HK-2 (cell line): ENCODE data around the gene ATP11A.

Experiments
- DNase-seq: peaks from one replicate; pipeline ENCODE4 v3.0.0-alpha.2; 2018; ENCODE audit not compliant: unreplicated experiment

ATP11A gene

DNA sequence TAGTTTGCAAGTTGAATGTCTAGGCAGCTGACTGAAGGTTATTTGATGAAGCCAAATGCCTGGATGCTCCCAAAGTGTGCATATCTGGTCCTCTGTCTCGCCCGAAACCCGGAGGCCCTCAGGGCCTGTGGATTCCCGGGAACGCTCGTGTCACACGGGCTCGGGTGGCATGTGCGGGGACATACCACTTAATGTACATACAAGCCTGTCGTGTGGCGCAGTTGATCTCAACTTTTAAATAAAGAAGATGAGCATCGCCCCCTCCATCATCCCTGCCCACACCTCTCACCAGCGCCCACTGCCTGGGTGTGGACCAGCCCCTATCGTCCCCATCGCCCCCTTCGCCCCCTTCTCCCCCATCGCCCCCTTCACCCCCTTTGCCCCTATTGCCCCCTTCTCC, 33.9 kb downstream of the ATP11A start:
- DNase-seq, result no peak

DNA sequence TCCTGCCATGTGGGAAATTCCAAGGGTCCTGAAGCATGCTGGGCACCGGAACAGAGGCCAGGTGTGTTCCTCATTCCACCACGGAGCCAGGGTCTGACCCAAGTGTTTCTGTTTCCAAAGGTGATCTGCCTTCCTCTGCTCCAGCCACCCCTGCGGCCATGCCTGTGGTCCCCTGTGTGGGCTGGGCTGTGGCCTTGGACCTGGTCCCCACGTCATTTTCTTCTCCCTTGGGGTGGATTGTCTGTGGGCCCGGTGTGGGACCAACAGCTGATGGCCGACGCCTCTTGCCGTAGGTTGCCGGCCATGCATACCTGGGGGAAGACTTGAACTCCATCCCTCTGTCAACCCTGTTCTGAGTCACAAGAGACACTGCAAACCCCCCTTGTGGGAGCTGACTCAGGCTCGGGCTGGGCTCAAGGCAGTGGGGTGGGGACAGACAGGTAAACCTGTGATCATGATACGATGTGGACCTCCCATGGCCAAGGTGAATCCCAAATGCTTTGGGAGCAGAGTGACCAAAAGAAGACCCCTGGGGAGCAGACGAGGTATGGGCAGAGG, 35.0 kb downstream of the ATP11A start:
- no peak for DNase-seq

DNA sequence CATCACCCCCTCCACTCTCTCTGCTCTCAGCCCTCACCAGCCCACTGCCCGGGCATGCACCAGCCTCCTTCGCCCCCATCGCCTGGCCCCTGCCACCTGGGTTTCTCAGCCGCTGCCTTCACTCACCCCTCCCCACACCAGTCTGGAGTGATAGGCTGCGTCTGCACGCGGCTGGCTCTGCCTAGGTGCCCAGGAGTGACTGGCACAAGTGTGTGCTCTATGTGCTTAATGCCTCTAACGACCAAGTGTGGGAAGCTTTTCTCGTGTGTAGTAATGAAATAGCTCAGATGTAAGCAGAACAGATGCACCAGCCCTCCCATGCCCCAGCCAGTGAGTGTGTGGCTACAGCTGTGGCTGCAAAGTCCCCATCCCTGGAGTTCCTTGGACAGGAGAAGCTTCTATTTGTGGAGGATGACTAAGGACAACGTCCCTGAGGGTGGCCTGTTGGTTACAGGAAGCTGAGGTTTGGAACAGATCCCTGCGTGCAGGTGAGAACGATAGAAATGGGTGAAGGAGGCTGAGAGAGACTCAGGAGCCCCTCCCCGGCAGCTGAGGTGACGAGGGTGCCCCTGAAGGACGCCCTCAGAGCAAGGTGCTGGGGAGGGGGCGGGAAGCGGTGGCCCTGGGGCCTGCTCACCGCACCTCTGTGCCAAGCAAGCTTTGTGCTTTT, 35.6 kb downstream of the ATP11A start:
- DNase-seq, result peak; percentile 21

DNA sequence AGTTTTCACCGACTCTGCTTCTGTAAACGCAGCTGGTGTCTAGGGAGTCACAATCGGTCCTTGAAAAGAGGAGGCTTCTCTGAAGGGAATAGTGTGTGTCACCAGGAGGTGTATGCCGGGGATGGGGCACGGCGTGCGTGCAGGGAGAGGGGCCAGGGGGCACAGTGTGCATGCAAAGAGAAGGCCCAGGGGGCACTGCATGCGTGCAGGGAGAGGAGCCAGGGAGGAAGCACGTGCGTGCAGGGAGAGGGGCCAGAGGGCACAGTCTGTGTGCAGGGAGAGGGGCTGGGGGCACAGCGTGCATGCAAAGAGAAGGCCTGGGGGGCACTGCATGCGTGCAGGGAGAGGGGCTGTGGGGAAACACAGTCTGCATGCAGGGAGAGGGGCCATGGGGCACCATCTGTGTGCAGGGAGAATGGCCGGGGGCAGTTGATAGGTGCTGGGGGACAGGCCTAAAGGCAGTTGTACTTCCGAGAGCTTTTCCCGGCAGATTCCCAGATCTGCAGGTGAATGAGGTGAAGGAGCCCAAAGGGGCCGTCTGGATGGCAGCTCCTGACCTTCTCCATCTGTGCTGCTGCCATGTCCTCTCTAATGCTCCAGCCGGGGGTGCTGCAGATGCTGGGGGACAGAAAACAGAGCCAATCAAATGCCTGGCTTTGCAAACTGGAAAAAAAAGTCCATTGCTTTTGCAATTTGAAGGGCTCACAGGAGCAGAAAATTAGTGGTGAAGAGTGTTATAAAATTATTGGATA, 36.4 kb downstream of the ATP11A start:
- no peak for DNase-seq

DNA sequence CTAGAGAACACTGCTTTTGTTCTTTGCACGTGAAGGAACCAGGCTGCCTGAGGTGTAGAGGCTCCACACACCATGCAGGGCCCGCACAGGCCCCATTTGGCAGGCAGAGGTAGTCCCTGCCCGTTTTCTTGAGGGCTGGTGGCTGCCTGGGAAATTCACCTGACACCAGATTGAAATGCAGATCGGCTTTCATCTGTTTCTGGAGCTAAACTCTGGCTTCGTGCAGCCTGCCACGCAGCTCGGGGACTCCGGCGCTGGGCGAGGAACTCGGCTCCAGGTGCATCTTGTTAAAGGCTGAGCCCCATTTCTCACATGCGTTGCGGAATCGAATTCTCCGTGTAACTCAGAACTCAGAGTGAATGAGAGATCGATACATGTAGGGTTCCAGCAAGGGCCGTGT, 37.7 kb downstream of the ATP11A start:
- no peak for DNase-seq

DNA sequence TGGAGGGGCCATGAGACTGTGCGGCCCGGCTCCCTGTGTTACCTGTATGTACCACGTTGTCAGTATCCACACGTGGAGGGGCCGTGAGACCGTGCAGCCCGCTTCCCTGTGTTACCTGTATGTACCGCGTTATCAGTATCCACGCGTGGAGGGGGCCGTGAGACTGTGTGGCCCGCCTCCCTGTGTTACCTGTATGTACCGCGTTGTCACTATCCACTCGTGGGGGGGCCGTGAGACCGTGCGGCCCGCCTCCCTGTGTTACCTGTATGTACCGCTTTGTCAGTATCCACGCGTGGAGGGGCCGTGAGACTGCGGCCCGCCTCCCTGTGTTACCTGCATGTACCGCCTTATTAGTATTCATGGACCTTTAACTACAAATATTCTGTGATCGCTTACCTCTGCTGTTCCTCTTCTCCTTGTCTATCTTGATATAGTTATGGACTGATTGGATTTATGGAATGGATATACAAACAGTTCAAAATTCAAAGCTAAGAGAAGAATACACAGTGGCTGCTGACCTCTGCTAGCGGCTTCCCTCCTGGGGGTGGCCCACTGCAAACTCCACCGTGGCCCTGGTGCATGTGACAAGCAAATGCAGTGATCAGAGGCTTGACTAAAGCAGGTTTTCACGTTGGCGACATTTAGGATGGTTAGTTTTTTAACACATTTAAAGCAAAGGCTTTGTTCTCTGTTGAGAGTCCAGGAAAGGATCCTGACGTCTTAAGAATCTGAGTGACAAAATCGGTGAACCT, 38.7 kb downstream of the ATP11A start:
- DNase-seq, result no peak

DNA sequence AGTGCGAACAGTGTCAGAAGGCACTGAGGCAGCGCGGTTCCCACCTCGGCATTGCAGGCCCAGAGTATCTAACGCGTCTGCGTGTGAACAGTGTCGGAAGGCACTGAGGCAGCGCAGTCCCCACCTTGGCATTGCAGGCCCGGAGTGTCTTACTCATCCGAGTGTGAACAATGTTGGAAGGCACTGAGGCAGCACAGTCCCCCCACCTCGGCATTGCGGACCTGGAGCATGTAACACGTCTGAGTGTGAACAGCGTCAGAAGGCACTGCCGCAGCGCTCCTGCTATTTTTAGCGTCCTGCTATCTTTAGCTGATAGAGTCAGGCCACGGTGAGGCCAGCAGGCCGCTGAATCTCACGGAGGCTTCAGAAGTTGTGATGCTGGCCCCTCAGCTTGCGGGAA, 39.6 kb downstream of the ATP11A start:
- no peak for DNase-seq

DNA sequence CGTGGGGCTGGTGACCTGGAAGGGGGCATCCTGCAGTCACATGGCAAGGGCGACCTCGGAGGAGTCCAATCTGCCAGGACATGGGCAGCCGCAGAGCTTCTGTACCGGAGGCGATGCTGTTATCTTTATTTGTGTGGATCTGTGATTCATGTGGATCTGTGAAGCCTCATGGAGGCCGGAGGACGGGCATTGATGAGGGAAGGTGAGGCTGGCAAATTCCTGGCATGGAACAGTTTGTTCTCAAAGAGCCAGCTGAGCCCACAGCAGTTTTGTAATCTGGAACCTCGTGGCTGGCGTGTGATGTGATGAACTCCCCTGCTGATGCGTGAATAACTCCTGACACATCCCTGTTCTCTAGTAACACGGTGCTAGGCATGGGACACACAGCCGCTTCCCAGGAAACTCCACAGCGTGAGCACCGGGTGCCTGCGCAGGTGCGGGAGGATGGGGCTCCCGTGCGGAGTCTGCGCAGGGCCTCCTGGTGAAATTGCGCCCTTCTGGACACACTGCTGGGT, 40.4 kb downstream of the ATP11A start:
- no peak for DNase-seq

DNA sequence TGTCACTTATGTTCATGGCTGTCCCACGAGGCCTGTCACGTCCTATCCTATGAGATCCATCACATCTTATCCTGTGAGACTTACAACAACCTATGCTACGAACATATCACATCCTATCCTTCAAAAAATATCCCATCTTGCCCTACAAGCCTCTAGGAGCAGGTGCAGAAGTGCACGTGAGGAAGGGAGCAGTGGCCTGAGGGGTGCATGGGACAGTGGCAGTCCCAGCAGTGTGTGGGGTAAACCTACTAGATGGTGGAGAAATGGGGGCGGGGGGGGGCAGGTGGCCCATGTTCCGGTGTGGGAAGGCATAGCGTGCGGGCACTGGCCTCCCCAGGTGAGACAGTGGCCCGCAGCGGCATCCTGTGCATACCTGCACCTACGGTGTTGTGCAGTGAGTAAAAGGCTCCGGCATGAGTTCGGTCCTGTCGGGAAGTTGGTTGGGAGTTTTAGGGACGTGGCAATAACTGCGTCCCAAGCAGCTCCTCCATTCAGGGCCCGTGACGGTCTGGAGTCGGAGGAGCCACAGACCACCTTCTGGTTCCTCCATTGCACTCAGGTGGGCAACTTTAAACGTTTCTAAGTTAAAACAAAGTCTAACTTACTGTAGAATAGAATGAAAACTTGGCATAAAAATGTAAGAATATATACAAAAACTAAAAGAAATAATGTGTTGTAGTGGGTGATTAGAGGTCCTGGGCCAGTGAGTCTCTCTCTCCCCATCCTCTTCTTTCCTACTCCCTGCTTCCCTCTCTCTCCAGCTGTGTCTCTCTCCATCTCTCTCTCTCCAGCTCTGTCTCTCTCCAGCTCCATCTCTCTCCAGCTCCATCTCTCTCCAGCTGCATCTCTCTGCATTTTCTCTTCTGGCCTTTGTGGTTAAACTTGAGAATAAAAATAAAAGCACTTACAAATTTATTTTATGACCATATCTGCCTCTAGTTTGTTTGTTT, 42.1 kb downstream of the ATP11A start:
- no peak for DNase-seq

DNA sequence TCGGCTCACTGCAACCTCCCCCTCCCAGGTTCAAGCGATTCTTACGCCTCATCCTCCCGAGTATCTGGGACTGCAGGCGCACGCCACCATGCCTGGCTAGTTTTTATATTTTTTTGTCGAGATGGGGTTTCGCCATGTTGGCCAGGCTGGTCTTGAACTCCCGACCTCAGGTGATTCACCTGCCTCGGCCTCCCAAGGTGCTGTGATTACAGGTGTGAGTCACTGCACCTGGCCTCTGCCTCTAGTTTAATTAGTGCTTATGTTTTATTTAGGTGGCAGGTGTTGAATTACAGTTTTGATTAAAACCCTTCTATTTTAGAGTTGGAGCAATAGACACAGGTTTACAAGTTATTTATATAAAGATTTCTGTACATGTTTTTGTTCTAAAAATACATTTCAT, 42.8 kb downstream of the ATP11A start:
- no peak for DNase-seq

DNA sequence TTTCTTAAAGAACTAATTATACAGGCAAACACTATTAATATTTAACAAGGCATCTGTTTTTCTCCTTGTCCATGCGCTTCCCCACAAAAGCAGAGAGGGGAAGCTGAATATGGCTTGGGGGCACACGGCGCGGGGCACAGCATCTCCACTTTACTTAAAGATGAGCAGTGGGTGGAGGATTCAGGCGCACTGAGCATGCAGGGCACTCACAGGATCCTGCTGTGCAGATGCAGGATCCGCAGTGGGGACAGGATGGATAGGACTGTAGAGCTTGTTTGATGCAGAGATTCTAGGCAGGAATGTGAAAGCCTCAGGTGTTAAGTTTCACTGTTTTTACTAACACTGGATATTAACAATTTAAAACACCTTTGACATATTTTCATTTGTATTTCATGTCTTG, 43.3 kb downstream of the ATP11A start:
- DNase-seq, result no peak

DNA sequence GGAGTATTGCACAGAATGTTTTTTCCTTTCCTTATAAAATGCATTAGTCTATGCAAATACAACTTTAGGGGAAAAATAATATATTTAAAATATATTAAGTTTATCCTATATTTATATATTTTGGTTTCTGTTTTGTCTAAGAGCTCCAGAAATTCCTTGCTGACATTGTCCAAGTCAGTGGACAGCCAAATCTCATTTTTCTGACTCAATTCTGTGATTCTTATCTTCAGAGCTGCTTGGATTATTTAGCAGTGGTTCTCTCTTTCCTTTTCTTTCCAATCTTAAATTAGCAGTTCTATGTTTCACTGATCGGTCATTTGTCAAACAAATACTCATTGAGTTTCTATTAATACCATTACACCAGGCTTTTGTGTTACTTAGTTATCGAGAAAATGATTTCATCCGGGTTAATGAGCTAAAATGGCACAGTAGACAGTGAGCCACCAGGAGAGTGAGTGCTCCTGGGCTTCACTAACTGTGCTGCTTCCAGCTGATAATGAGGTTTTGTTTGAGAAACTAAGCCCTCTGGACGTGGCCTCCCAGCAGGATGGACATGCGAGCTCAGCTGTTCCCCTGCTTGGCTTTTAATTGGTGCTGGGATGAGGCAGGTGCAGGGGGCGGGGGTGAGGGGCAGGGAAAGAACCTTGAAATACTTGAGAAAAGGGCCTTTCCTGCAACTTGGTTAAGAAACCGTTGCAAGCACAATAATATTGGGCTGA, 44.0 kb downstream of the ATP11A start:
- DNase-seq, result no peak

DNA sequence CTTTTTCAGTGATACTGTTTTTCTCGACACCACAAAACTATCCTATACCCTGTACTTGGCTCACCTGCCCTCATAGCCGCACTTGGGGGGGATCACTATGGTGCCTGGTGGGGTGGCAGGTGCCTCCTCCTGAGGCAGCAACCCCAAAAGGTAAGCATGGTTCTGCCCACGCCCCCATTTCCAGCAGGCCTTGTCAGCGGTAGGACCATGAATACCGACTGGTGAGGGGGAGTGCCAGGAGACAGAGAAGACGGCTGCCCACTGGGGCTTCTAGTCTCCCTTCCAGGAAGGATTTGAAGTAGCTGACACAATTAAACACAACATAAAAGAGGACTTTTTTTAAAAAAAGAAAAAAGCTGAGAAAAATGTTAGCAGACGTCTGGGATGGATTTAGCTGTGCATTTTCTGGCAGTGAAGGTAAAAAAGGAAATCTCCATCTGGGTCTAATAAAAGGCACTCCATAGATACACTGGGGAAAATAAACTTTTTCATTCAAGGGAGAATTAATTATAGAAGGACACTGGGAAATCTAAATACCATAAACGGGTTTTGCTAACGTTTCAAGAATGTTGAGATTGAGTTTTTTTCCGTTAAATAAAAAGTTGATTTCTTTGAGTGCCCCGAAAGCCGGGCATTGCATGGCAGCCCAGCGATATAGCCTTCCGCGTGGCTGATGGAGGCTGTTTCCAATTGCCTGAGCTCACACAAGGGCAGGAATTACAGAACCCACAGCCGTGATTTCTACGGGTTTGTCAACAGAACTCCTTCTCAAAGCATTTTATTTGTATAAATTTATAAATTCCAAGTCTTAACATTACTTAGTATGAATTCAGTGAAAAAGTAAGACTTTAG, 45.1 kb downstream of the ATP11A start:
- no peak for DNase-seq

DNA sequence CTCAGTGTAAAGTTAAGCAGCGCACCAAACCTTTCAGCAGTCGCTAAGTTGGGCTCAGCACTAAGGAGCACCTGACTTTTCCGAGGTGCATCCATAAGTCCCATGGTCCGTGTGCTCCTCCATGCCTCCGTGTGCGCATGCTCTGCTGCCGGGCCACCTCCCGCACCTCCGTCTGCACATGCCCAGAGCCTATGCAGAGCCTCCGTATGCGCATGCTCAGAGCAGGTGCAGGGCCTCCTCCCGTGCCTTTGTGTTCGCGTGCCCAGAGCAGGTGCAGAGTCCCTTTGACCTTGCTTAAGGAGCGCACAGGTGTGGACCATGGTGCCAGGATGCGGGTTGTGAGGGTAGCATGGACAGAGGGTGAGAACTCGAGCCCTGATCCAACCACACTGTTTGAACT, 46.0 kb downstream of the ATP11A start:
- no peak for DNase-seq

DNA sequence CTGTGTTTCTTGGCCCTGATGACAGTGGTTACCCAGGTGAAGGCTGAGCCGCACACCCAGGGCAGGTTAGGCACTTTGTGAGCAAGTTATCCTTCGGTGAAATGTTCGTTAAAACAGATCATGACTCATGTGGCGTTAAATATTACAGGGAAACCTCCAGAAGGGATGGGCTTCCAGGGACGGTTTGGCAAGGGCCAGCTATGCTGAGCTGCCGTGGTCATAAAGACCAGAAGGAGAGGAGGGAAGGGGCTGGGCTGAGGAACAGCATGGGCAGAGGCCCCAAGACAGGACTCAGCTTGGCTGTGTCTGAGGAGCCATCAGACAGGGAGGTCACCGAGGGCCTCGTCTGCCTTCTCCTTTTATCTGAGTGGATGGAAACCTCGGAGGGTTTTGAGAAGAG, 47.5 kb downstream of the ATP11A start:
- no peak for DNase-seq

DNA sequence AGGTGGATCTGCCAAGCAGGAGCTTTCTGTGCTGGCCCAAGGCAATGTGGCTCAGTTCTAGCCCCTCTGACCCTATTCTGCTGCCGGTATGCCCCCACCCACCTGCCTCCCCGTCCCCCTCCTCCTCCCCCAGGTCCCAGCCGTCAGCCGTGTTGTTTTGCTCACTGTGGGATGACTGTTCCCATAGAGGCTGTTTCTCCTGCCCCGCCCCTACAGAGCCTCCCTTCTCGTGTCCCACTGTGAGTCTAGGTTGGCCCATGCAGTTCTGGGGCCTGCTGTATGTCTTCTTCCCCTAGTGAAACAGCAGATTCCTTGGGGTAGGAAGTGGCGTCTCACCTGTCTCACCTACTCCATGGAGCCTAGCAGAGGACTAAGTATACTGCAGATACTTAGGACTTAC, 48.8 kb downstream of the ATP11A start:
- no peak for DNase-seq

DNA sequence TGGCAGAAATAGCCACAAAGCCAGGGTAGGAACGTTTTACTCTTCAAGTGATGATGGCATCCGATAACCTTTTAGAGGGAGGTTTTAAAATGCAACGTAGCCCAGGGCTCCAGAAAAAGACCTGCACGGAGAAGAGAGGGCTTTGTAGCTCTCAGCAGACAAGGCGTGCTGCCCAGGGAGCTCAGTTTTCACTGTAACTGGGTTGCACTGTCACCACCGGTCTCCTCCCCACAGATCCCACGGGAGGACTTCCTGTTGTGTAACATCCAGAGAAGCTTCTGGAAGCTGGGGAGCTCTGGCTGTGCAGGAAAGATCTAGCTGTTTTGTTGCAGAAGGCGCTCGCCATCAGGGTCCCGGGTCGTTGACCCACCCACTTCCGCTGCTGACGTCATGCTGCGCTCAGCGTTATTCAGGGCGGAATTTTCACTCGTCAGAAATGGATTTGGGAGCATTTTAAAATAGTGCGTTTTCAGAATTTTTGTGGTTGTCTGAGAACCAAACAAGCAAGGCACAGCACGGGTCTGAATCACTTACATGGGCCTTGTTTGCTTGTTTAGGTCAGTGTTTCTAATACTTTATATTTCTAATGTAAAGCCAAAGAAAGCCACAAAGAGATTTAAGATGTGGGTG, 50.8 kb downstream of the ATP11A start:
- DNase-seq, result no peak

DNA sequence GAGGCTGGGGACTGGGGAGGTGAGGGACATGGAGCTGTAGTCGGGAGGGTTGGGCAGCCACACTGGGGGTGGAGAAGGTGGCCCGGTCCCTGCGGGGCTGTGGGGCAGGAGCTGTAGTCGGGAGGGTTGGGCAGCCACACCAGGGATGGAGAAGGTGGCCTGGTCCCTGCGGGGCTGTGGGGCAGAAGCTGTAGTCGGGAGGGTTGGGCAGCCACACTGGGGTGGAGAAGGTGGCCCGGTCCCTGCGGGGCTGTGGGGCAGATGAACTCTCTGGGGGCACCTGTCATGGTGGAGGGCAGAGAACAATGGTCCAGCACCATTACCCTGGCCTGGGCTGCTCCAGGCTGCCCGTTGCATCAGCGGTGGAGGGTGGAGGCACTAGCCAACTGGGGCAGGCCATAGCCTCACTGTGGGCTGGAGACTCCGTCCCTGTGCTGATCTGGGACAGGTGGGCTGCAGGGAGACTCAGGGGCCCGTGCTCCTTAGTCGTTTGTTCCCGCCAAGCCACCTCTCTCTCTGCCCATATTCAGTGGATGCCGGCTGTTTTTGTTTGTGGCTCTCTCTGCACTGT, 51.4 kb downstream of the ATP11A start:
- DNase-seq, result no peak
